ENCODE results near the gene CDKN2C. TPM values are rescaled to one million over a fixed set of nuclear protein-coding genes. Genes with fewer than 3 reads are reported as not detected.

The CDKN2C gene
- total and polyA plus RNA-seq, 12 donors, result 8.0 to 46.0 (median 24.3) TPM

DNA sequence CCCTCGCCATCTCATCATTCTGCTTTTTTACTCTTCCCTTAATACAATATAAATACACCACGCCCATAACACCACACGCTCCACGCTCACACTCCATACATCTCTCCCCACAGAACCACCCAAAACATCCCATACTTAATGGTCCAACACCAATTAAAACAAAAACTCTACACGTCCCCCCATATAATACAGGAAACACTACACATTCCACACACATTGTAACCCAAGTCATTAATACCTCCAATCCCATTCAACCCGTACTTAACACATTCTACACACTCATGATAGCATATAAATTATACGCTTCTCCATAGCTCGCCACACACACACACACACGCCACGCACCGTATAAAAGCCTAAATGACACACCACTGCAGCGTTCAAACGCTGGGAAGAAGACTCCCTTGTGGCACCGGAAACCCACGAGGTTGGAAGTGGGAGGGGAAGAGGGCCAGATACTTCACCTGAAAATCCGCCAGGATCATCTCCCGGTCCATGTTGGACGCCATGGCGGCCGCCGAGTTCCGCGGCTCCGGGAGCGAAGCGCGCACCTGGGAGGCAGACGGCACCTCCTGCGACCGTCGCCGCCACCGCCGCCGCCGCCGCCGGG lies 10.6 kb upstream of the CDKN2C start:
- TF ChIP-seq POLR2A (IDR thresholded peaks at IDR 0.05), result no peak
- TF ChIP-seq, protein P1, sequence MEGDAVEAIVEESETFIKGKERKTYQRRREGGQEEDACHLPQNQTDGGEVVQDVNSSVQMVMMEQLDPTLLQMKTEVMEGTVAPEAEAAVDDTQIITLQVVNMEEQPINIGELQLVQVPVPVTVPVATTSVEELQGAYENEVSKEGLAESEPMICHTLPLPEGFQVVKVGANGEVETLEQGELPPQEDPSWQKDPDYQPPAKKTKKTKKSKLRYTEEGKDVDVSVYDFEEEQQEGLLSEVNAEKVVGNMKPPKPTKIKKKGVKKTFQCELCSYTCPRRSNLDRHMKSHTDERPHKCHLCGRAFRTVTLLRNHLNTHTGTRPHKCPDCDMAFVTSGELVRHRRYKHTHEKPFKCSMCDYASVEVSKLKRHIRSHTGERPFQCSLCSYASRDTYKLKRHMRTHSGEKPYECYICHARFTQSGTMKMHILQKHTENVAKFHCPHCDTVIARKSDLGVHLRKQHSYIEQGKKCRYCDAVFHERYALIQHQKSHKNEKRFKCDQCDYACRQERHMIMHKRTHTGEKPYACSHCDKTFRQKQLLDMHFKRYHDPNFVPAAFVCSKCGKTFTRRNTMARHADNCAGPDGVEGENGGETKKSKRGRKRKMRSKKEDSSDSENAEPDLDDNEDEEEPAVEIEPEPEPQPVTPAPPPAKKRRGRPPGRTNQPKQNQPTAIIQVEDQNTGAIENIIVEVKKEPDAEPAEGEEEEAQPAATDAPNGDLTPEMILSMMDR (IDR thresholded peaks at IDR 0.05), result no peak
- no peaks in the 10 kb centered on the region for H3K27me3 ChIP-seq
- peak overlapping the region in 4 of 5 donors; percentile 72 to 93 (median 86) for H3K27ac ChIP-seq
- DNase-seq, result peak; percentile 42 to 67 (median 57)
- 1 to 3% (median 2%) methylated on average over 15 to 38 of the region's 38 CpGs for WGBS, 4 donors
- H3K4me3 ChIP-seq, result peak overlapping the region in 3 of 4 donors; percentile 34 to 79 (median 39)
- no peaks in the 10 kb centered on the region for H3K9me3 ChIP-seq (replicated peaks in 1 of 3)
- H3K4me1 ChIP-seq (replicated peaks in 1 of 2), result peaks cover 8 to 16% of the 10 kb centered on the region in 2 donors
- no peaks in the 10 kb centered on the region for H3K36me3 ChIP-seq (replicated peaks in 1 of 2)
- intact Hi-C loops (cut with DNase I), result no loop called here

DNA sequence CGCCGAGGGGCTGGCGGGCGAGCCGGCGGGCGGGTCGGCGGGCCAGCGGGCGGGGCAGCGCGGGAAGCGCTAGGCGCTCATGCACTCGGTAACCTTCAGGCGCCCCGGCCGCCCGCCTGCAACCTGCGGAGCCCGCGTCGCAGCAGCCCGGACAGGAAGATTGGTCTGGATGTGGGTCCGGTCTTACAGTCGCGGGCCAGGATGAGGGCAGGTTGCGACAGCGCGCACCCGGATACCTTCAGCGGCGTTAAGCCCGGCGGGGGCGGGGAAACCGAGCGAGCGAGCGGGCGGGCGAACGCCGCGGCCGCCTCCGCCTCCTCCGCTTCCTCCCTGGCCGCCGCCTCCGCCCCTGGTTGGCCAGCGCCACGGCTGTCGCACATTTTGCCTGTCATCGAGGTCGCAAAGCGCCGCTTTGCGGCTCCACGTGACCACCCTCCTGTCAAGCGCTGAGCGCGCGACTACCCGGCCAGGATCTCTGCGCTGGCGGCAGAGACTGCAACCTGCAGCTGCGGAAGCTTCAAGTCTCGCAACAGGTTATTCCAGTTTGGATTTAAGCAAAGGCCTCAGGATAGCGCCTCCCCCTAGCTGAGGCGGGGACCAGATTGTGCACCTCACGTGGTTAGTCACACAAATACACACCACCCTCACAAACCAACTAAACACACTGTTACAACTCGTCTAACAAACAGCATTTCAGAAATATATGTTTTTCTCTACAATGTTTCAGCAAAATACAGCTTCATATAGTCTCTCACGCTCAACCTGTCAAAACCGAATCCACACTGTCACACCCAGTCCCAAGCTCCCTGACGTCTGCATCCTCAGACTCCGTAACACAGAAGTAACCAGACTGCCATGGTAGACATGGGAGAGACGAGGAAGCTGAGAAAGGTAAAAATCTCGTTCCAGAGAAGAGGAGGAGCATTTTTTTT lies 9.9 kb upstream of the CDKN2C start, which contains the start of gene FAF1:
Gene FAF1, minus strand, starts transcription at position 355 of the 932 bp plus-strand sequence. CDS start 456 bp downstream, outside the sequence.
- Histone ChIP-seq H3K9me3 (replicated peaks in 1 of 3) (no peaks in the 10 kb centered on the region), H3K36me3 (replicated peaks in 1 of 2) (no peaks in the 10 kb centered on the region), H3K27me3 (no peaks in the 10 kb centered on the region), H3K4me1 (replicated peaks in 1 of 2) (peaks cover 8 to 16% of the 10 kb centered on the region in 2 donors), H3K4me3 (peak within 1 kb of the TSS; percentile 55 to 98 (median 68)), H3K27ac (peak within 1 kb of the TSS; percentile 72 to 93 (median 85))
- WGBS, 4 donors, result 0 to 1% (median 1%) methylated on average over 7 to 80 of the region's 80 CpGs
- TF ChIP-seq POLR2A (IDR thresholded peaks at IDR 0.05), result peak; percentile 88 to 97
- TF ChIP-seq, protein P1 (IDR thresholded peaks at IDR 0.05), result peak; percentile 8 to 59 (median 42)
- intact Hi-C loops (cut with DNase I), result loop anchor here in 1 of 2 donors (10.0 kb wide), 1 partner anchor 185 kb away; no protein-coding TSS in a partner anchor
- DNase-seq, result peak; percentile 97 to 98 (median 97)

DNA sequence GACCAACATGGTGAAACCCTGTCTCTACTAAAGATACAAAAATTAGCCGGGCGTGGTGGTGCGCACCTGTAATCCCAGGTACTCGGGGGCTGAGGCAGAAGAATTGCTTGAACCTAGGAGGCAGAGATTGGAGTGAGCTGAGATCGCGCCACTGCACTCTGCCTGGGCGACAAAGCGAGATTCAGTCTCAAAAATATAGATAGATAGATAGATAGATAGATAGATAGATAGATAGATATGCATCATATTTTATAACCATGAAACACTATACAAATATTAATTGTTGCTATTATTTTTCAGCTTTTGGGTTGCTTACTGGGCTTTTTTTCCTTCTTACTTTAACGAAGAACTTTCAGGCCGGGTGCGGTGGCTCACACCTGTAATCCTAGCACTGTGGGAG lies 5.2 kb upstream of the CDKN2C start:
- TF ChIP-seq POLR2A (IDR thresholded peaks at IDR 0.05), result no peak
- TF ChIP-seq, protein P1 (IDR thresholded peaks at IDR 0.05), result no peak
- Histone ChIP-seq H3K4me1 (replicated peaks in 1 of 2) (peaks cover 0 to 13% of the 10 kb centered on the region in 2 donors), H3K9me3 (replicated peaks in 1 of 3) (no peaks in the 10 kb centered on the region), H3K27me3 (no peaks in the 10 kb centered on the region), H3K27ac (no peak overlapping the region), H3K4me3 (no peak overlapping the region), H3K36me3 (replicated peaks in 1 of 2) (no peaks in the 10 kb centered on the region)
- intact Hi-C loops (cut with DNase I), result loop anchor here in 1 of 2 donors (10.0 kb wide), 1 partner anchor 190 kb away; no protein-coding TSS in a partner anchor
- no peak for DNase-seq
- WGBS, 4 donors, result 91 to 95% (median 93%) methylated on average over 11 of the region's 11 CpGs

DNA sequence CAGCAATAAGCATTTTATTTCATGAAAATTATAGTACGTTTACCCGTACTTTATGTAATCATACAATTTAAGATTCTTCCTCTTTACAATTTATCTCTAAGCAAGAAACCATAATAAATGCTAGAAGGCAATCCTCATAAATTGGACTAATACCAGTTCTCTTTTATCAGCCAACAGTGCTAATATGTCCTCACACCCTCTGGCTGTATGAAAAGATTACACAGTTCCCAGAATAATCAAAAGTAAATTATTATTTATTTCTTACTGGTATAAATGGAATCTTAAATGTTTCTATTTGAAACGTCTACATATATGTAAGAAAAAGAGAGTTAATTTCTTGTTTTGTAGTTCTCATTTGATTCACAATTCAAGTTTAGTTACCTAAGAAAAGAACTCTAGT lies 3.1 kb upstream of the CDKN2C start:
- no peak for TF ChIP-seq POLR2A (IDR thresholded peaks at IDR 0.05)
- TF ChIP-seq, protein P1 (IDR thresholded peaks at IDR 0.05), result no peak
- Histone ChIP-seq H3K4me3 (peak overlapping the region in 1 of 4 donors; percentile 71), H3K27ac (peak overlapping the region; percentile 96 to 100 (median 98)), H3K36me3 (replicated peaks in 1 of 2) (no peaks in the 10 kb centered on the region), H3K27me3 (no peaks in the 10 kb centered on the region), H3K9me3 (replicated peaks in 1 of 3) (peaks cover 0 to 5% (median 0%) of the 10 kb centered on the region in 3 donors), H3K4me1 (replicated peaks in 1 of 2) (peaks cover 0 to 17% of the 10 kb centered on the region in 2 donors)
- intact Hi-C loops (cut with DNase I), result loop anchor here in 1 of 2 donors (10.0 kb wide), 1 partner anchor 192 kb away; no protein-coding TSS in a partner anchor
- DNase-seq, result no peak
- WGBS, 4 donors, result 57 to 71% (median 64%) methylated on average over 3 of the region's 3 CpGs

Measured in adrenal gland (tissue), 12 donors.